GM19324 (cell line): ENCODE results near the gene STXBP1.

Experiments
- ATAC-seq: cut with Tn5 transposase; IDR thresholded peaks from one replicate; pipeline ENCODE4 v1.9.1; 2021; ENCODE audit warnings: mild to moderate bottlenecking, moderate library complexity; ENCODE audit not compliant: unreplicated experiment, low FRiP score

The STXBP1 gene

DNA sequence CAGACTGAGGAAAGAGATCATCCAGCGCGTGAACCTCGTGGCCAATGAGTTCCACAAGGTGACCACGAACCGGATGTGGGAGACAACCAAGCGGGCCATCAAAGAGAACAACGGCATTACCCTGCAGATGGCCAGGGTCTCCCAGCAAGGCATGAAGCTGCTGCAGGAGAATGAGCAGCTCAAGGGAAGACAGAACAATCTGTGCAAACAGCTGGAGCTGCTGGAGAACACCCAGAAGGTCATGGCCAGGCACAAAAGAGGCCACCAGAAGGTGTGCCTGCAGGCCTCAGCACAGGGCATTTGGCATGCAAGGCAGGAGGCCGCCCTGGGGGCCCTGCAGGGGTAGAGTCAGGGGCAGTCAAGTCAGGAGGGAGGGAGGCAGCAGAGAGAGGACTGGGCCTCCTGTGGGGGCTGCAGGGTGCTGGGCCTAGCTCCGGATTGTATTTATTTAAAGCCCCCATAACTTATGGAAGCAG is 99.2 kb downstream of the STXBP1 start:
- ATAC-seq: no peak

DNA sequence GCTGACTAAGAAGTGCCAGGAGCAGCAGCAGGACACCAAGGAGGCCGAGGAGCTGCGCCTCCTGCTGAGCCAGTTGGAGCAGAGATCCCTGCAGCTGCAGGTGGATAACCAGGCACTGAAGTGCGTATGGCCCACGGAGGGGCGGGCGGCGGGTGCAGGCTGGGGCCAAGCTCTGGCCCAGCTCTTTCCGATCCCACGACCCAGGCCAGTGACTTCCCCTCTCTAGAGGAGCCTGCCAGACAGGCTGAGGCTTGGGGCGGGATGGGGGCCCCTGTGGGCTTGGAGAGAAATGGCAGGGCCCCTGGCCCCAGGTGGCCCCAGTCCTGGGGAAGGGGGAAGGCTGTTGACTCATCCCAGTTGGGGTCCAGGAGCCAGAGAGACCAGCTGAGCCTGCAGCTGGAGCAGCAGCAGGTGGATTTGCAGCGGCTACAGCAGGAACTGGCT is 99.8 kb downstream of the STXBP1 start:
- no peak for ATAC-seq

DNA sequence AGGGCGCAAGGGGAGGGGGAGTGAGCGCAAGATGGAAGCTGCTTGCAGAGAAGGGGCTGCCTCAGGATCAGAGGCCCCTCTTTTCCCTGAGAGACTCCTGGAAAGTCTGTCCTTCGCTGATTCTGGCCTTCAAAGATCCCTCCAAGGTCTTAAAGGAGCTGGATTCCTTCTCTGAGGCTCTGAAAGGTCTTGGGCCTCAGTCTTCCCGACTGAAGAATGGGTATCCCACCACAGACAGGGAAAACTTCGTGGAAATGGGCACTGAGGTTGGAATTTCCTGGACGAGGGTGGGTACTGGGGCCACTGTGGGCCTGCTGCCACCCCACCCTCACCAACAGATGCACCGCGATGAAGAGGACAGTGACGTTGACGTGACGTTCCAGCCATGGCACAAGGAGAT is 100.3 kb downstream of the STXBP1 start:
- no peak for ATAC-seq

DNA sequence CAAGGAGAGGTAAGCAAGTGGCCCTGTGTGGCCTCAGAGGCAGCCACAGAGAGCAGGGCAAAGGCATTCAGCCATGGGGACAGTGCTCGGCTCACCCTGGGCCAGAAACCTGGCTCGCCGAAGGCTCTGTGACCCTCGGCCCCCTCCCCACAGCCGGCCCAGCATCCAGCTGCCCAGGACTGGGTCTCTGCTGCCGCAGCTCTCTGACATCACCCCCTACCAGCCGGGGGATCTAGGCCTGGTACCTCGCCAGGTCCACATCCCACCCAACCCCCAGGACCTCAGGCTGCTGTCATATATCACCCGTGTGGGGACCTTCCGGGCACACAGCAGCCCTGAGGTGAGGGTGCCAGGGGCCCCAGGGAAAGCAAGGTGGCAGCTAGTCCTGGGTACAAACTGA is 100.8 kb downstream of the STXBP1 start:
- ATAC-seq: no peak

DNA sequence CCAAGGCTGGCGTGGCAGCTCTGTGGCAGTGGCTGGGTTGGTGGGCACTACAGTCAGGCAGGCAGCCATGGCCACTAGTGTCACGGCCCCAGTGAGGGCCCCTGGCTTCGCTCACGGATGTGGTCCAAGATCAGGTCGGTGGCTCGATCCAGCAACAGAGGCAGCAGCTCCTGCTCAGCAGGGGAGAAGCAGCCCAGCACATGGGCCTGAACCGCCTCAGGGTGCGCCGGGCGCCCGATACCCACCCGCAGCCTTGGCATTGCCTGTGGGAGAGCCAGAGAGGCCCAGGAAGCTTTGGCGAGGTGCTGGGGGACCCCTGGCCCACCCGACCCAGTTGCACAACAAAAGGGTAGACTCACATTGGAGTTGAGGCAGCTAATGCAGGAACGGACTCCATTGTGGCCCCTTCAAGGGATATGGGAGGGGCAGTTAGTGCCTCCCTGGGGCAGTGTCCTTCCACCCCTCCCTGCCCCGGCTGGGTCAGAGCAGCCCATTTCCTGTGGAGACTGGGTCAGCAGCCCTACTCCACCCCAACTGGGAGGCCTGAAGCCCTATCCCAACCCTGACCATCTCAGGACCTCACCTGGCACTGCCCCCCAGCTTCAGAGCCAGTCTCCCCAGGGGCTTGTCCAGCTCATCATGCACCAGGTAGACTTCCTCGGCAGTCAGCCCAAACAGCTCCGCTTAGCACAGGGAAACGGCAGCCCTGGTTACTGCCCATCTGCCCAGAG is 102.1 kb downstream of the STXBP1 start:
- no peak for ATAC-seq

DNA sequence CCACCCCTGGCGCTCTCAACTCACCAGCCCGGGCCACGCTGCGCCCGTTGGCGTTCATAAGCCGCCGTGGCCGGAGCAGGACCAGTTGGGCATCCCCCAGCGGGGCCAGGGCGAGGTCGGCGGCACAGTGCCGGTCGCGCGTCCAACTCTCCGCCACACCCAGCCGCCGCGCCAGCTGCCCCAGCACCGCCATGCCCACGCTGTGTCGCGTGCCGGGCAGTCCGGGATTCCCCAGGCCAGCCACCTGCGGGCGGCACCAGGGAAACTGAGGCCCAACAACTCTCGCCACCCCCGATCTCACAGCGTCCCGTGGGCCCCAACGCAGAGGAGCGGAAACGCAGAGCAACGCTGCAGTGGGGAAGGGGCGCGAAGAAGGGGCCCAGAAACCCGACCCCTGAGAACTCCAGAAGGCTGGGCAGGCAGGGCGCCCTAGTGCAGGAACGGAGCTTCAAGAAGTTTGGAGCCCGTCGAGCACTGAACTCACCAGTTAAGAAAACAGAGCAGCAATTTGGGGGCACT is 102.9 kb downstream of the STXBP1 start:
- no peak for ATAC-seq

DNA sequence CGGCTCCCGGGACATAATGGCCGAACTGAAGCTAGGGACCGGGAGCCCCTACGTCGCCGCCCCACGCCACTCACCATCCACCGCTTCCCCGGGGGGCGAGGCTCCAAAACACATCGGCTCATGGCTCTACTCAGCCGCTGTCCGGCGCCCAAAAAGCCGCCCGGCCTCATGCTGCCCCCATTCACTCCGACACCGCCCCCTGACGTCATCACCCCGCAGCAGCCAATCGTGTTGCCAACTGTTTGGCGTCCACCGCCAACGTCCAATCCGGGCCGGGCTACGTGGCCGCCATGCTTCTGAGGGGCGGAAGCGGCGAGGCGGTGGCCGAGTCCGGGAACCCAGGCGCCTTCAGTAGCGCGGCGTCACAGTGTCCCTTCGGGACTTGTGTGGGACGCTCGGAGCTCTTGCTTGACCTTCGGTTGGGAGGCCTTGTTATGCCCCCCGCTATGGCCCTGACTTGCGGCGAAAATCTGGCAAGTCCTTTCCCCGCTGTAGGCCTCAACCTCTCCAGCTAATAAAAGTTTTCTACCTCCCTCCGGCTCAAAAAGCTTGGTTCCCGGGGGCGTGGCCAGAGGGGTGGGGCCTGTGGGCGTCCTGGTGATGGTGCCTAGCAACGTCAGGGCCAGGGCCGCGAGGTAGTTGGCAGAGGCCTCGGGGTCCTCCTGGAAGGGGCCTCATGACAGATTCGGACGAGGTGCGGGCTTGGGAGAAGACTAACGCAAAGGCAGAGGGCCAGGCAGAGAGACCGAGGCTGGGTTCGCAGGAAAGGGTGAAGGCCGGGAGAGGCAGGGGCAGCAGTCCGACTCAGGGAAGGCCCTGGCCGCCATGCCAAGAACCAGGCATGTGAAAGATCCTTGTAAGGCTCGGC is 103.6 kb downstream of the STXBP1 start, which contains the start of the genes PTRH1 and TTC16:
Gene PTRH1 (minus strand): TSS at position 194 of the 868 bp plus-strand sequence. CDS start 24 bp downstream, at position 170.
Gene TTC16 (plus strand): TSS at position 610 of the 868 bp plus-strand sequence. CDS start 67 bp downstream, at position 677.
- peak; percentile 94 for ATAC-seq

DNA sequence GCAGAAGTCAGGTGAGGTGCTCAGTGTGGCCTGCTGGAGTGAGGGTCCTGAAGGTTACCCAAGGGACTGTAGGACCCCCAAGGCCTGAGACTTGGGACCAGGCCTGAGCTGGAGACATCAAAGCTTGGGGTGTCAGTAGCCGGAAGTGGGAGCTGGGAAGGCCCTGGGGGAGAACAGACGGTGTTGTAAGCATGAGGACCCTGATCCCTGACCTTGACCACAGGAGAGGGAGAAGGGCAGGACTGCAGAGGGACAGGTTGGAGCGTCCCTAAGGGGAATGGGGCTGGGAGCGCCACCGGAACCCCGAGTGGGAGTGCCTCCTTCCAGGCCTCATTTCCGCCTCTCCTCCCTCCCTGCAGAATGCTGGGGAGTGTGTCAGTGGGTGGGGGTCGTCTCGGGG is 104.3 kb downstream of the STXBP1 start:
- ATAC-seq: no peak

DNA sequence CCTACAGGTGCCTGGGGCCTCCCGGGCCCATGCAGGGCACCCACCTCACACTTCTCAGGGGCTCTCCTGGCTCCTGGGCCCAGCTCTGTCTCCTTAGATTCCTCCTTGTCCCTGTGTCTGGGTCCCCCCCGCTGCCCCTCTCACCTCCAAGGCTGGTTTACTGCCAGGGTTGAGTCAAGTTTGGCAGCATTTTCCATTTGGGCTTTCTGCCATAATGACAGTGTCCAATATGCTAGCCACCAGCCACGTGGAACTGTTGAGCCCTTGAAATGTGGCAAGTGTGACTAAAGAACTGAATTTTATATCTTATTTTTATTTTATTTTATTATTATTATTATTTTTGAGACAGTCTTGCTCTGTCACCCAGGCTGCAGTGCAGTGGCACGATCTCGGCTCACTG is 105.7 kb downstream of the STXBP1 start:
- ATAC-seq: no peak

DNA sequence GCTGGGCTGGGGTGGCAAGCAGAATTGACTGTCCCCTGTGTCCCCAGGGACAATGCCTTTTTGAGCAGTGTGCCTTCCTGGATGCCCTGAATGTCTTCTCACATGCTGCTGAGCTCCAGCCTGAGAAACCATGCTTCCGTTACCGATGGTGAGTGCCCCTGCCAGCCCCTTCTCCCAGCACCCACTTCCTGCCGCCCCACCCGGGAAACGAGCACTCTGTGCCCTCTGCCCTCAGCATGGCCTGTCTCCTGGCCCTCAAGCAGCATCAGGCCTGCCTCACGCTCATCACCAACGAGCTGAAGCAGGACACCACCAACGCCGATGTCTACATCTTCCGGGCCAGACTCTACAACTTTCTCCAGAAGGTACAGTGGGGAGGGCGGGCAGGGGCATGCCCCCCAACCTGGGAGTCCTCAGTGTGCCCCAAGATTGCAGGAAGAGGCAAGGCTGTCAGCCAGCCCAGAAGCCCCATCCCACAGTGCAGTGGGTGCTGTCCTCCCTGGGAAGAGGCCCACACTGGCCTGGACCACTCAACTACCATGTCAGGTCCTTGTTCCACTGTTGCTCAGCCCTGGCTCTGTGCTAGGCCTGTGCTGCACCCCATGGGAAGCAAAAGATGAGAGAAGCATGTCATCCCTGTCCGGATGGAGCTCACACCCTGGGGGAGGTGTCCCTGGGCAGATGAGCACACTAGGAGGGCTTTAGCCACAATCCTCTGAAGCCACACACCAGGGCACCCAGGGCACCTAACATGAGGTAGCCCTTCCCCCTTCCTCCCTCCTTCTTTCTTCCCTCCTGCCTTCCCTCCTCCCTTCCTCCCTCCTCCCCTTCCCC is 108.2 kb downstream of the STXBP1 start:
- no peak for ATAC-seq

DNA sequence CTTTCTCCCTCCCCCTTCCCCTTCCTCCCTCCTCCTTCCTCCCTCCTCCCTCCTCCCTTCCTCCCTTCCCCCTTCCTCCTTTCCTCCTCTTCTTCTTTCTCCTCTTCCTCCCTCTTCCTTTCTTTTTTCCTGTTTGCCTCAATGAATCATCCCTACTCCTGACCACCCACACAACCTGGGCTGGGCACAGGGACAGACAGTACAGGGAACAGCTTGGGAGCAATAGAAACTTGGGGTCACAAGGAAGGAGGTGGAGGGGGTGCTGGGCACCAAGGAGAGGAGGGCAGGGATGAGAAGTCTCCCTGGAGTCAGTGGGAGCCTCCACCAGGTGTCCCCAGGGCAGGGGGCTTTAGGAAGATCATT is 108.8 kb downstream of the STXBP1 start:
- ATAC-seq: no peak

DNA sequence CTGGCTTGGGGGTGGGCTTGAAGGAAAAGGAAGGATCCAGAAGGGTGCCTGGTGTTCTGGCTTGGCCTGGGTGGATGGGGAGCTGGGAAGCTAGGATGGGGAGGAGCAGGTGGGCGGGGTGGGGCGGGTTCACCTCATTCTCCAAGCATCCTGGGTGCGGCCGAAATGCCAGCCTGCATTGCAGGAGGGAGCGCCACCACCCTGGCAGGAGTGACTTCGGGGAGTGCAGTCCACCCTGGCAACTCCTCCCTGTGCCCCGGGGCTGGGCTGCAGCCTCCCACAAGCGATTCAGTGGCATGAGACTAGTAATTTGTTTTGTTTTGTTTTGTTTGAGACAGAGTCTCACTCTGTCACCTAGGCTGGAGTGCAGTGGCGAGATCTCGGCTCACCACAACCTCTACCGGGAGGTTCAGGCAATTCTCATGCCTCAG is 109.3 kb downstream of the STXBP1 start:
- no peak for ATAC-seq

DNA sequence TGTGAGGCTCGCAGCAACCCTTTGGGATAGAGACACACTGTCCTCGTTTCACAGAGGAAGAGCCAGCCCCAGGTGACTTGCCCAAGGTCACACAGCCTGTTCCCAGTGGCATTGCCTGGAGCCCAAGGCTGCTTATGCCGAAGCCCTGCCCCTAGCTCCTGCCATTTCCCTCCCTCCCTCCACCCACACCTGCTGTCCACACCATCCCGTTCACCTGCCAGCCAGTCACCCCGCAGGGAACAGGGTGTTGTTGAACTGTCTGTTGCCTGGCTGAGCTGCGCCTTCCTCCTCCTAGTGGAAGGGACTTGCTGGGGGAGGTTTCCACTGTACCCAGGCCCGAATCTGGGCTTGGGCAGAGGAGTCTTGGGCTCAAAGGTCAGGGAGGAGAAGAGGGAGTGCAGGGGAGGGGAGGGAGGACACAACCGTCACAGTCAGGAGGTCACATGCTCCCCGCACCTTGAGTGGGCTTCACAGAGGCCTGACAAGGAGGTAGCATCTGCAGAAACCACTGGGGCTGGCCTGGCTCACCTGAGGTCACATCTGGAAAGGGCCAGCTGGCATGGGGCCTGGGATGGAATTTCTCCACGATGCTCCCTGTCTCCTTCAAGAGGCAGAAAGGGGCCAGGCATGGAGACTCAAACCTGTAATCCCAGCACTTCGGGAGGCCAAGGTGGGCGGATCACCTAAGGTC is 110.1 kb downstream of the STXBP1 start:
- no peak for ATAC-seq

DNA sequence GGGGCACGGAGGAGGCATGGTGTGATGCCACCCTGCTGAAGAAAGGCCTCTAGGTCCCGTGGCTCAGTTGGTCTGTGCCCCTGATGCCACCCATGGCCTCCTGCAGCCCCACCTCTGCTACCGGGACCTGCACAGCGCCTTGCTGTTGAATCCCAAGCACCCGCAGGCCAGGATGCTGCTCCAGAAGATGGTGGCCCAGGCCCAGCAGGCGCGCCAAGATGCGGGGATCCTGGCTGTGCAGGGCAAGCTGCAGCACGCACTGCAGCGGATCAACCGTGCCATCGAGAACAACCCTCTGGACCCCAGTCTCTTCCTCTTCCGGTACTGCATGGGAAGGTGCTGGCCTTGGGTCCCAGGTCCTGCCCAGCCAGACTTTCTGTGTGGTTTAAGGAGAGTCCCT is 110.9 kb downstream of the STXBP1 start:
- no peak for ATAC-seq

DNA sequence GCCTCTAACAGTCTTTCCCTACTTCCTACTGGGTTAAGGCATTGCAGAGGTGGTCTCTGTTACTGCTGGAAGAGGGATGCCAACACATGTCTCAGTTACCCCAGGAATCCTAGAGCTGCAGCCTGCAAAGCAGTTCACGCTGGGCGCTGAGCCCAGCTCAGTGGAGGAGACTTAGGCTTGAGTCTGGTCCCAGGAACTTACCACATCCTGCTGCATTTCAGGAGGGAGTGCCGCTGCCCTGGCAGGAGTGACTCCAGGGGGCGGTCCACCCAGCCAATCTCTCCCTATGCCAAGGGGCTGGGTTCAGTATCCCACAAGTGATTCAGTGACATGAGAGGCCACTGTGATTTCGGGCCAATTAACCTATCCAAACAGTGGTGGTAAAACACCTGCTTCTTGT is 111.4 kb downstream of the STXBP1 start:
- no peak for ATAC-seq

DNA sequence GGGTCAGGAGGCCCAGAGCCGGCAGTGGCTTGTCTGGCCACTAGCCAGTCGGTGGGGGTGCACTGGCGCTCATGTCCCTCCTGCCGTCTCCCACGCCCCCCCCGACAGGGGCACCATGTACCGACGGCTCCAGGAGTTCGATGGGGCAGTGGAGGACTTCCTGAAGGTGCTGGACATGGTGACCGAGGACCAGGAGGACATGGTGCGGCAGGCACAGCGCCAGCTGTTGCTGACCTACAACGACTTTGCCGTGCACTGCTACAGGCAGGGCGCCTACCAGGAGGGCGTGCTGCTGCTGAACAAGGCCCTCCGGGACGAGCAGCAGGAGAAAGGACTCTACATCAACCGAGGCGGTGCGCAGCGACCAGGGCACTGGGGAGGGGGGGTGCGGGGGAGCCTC is 111.9 kb downstream of the STXBP1 start:
- ATAC-seq: no peak

DNA sequence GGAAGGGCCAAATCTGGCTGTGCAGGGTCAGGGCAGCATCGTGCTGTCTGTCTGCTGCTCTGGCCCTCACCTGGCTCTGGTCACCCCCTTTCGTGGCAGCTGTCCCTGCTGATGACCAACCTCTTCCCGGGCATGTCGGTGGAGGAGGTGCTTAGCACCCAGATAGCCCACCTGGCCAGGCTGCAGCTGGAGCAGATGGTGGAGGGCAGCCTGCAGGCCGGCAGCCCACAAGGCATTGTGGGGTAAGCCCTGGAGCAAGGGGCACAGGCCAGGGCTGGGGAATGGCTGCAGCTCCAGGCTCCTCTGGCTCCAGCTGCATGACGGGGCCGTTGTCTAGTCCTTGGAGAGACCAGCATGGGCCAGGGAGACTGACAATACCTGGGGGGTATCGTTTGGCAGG is 114.8 kb downstream of the STXBP1 start:
- no peak for ATAC-seq

DNA sequence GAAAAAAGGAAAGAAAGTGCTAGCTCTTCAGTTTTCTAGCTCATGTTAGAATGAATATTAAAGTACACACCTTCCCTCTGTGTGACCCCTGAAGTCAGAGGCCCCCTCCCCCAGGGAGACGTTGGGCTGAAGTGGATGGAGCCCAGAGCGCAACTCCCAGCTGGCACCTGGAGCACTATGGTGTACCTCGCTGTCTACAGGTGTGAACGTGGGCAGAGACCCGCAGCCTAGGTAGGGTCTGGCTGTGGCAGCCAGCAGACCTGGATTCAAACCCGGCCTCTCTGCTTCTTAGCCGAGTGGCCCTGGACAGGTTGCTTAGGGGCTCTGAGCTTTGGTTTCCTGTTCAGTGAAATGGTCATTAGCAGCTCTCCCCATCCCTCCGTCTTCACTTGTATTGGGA is 116.7 kb downstream of the STXBP1 start:
- ATAC-seq: no peak

DNA sequence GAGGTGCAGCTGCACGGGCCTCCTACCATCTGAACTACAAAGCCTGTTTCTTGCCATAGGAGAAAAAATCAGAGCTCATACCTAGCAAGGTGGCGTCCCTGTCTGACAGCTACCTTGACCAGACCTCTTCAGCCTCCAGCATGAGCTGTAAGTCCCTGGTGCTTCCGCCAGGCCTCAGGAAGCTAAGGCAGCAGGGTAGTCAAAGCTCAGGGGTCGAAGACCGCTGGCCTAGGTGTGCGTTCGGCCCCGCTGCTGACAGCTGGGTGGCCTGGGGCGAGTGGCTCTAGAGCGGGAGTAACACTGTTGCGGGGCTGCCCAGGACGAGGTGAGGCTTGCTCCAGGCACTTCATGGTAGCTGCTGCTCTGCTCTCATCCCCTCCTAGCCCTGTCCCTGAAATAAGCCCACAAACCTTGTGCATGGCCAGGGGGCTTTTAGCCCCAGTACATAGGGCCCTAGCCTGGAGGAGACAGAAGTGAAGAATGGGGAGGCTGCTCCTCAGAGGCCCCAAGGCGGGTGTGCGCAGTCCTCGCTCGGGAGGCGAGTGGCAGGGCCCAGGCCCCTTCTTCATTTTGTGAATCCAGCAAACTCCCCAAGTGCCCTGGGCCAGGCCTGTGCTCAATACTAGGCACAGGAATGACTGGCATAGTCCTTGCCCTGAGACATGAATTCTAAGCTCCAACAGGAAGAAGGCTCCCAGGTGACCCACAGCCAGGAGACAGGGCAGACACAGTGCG is 117.6 kb downstream of the STXBP1 start:
- no peak for ATAC-seq
